Aorta (tissue), 5 donors: Measurements from ENCODE around the gene AUNIP. TPM values are rescaled to one million over a fixed set of nuclear protein-coding genes. Genes with fewer than 3 reads are reported as not detected.

ENCODE experiments used
- ATAC-seq: fragments of 200-7000 bp; cut with Tn5 transposase; one replicate; pipeline ENCODE4 v1.9.1; 2022; ENCODE audit warnings: moderate library complexity; ENCODE audit not compliant: low FRiP score
- DNase-seq, 2 donors: peaks; one replicate each; pipeline ENCODE4 v3.0.0-alpha.2; 2020
- H3K27ac ChIP-seq, 2 donors: one replicate each; pipeline ENCODE4 v1.5.1; 2013; ENCODE audit warnings: low read length in 2 of 2, mild to moderate bottlenecking in 2 of 2, moderate library complexity in 2 of 2, control low read depth in 1 of 2, inconsistent platforms in 1 of 2, low read depth in 1 of 2
- H3K27me3 ChIP-seq, 2 donors: one replicate each; pipeline ENCODE4 v1.6.1; 2013; ENCODE audit warnings: control low read depth in 1 of 2, low read length in 1 of 2, mild to moderate bottlenecking in 1 of 2, moderate library complexity in 1 of 2; ENCODE audit not compliant: insufficient read depth in 2 of 2, control insufficient read depth in 1 of 2
- H3K36me3 ChIP-seq, 2 donors: one replicate each; pipeline ENCODE4 v1.6.1; 2013; ENCODE audit warnings: control low read depth in 1 of 2, low read length in 1 of 2, mild to moderate bottlenecking in 1 of 2; ENCODE audit not compliant: insufficient read depth in 2 of 2, control insufficient read depth in 1 of 2
- H3K4me1 ChIP-seq, 2 donors: one replicate each; pipeline ENCODE4 v1.6.1; 2013; ENCODE audit warnings: low read length in 2 of 2, control low read depth in 1 of 2, mild to moderate bottlenecking in 1 of 2, moderate library complexity in 1 of 2; ENCODE audit not compliant: insufficient read depth in 2 of 2, control insufficient read depth in 1 of 2
- H3K4me3 ChIP-seq, 2 donors: one replicate each; pipeline ENCODE4 v1.5.1; 2013; ENCODE audit warnings: low read length in 2 of 2, control low read depth in 1 of 2, mild to moderate bottlenecking in 1 of 2
- H3K9me3 ChIP-seq: one replicate; pipeline ENCODE4 v1.6.1; 2013; ENCODE audit warnings: mild to moderate bottlenecking, low read length; ENCODE audit not compliant: control insufficient read depth
- WGBS, 2 donors: extraction: QIAGEN DNeasy Blood & Tissue Kit; methylation state at CpG; one replicate each; pipeline ENCODE4 v1.1.7; 2013; 5-methylcytosine and 5-hydroxymethylcytosine counted together
- intact Hi-C, 2 donors: fragments of 100-400 bp; cut with DNase I; formaldehyde crosslinking; loops; one replicate each; pipeline versions ENCODE4 v1.14.2 to v1.15.0; 2022
- polyA plus RNA-seq, 2 donors: library from polyadenylated mRNA; stranded (reverse); fragments of 200-250 nt; gene quantifications; one replicate each; pipeline ENCODE4 v1.2.3, GENCODE V29; 2013
- total RNA-seq, 2 donors: library from RNA; stranded (reverse); fragmentation: NEBNext Ultra II Directional; extraction: Animal tissue kit (Norgen Biotek cat#: 25700); gene quantifications; one replicate each; pipeline ENCODE4 v1.2.1, GENCODE V29; 2021
- donor health status: healthy with polysubstance abuse.
- donor health status: Bipolar disorder and iron deficiency.
- donor health status: DM: no; HTN: no; CAD: no.
- donor health status: DM: no; HTN: no; CAD: no.
- donor health status: DM: yes; HTN: yes; CAD: no.

Gene AUNIP
- total and polyA plus RNA-seq, 4 donors: not detected

DNA sequence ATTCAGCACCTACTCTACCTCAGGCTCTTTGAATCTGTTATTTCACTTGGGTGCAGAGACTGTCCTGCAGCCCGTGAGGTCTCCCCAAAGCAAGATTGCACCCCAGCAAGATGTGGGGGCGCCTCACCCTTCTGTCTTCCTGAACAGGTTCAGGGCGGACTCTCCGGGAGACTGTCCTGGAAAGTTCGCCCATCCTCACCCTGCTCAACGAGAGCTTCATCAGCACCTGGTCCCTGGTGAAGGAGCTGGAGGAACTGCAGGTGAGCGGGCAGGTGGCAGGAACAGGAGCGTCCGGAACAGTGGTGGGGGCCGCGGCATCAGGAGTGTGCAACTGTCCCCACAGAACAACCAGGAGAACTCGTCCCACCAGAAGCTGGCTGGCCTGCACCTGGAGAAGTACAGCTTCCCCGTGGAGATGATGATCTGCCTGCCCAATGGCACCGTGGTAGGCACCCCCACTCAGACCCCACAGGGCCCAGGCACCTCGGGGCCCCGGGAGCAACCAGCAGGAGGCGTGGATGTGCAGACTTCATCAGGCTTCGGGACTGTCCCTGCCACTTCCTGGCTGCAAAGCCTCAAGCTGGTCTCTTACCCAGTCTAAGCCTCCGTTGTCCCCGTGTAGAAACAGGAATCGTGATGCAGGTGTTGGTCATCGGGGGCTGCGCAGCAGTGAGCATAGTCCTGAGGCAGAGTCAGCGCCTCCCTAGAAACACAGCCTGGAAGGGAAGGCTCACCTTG lies 45.4 kb downstream of the AUNIP start:
- WGBS, 2 donors: 88 to 93% methylated on average over 24 of the region's 24 CpGs
- ATAC-seq (no peak), DNase-seq (no peak)
- no peaks in the 10 kb centered on the region for H3K9me3 ChIP-seq
- no peaks in the 10 kb centered on the region for H3K4me1 ChIP-seq
- intact Hi-C loops: loop anchor here in 1 of 2 donors (5.0 kb wide), 1 partner anchor 412 kb away; no protein-coding TSS in a partner anchor
- H3K27ac ChIP-seq: no peak overlapping the region
- H3K4me3 ChIP-seq: no peak overlapping the region
- no peaks in the 10 kb centered on the region for H3K27me3 ChIP-seq
- H3K36me3 ChIP-seq: peaks cover 0 to 4% of the 10 kb centered on the region in 2 donors

DNA sequence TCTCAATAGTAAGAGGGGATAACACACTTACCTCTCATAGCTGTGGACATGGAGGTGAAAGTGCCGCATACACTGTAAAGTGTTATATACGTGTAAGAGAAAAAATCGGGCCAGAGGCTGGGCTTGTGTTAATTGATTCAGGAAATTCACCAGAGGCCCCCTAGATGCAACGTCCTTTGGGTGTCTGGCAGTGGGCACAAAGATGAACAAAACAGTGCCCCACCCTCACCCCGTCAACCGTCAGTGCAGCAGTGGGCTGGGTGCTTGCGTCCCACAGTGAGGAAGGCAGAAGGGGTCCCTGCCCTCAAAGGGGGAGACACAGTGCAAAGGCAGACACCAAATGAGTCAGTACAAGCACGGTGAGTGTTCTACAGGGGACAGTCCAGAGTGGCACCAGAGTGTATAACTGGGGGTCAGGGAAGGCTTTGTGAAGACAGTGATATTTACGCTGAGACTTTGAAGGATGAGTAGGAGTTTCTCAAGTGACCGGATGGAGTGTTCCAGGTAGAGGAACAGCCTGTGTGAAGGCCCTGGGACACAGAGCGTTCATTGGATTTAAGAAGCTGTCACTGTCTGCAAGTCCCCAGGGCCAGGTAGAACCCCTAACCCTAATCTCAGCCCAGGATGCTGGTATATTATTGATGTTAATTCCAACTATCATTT lies 46.1 kb downstream of the AUNIP start:
- Histone ChIP-seq H3K4me3 (no peak overlapping the region), H3K4me1 (no peaks in the 10 kb centered on the region), H3K9me3 (no peaks in the 10 kb centered on the region), H3K27me3 (no peaks in the 10 kb centered on the region), H3K36me3 (peaks cover 0 to 4% of the 10 kb centered on the region in 2 donors), H3K27ac (no peak overlapping the region)
- DNase-seq (no peak), ATAC-seq (no peak)
- WGBS, 2 donors: 80 to 81% methylated on average over 11 of the region's 11 CpGs
- intact Hi-C loops: loop anchor here in 1 of 2 donors (5.0 kb wide), 1 partner anchor 411 kb away; no protein-coding TSS in a partner anchor

- 88 to 91% methylated on average over 13 of the region's 13 CpGs for WGBS, 2 donors
- Histone ChIP-seq H3K27me3 (no peaks in the 10 kb centered on the region), H3K27ac (no peak overlapping the region), H3K9me3 (no peaks in the 10 kb centered on the region), H3K4me1 (no peaks in the 10 kb centered on the region), H3K4me3 (no peak overlapping the region), H3K36me3 (peaks cover 0 to 4% of the 10 kb centered on the region in 2 donors)
- ATAC-seq: no peak
- DNase-seq: peak in 1 of 2 donors; percentile 50
- intact Hi-C loops: loop anchor here in 1 of 2 donors (5.0 kb wide), 1 partner anchor 409 kb away; no protein-coding TSS in a partner anchor
Measured at GRCh38 chr1:25811384-25812082, 47.7 kb downstream of the AUNIP start.

- Histone ChIP-seq H3K27ac (no peak overlapping the region), H3K36me3 (peaks cover 0 to 4% of the 10 kb centered on the region in 2 donors), H3K9me3 (no peaks in the 10 kb centered on the region), H3K4me3 (no peak overlapping the region), H3K4me1 (no peaks in the 10 kb centered on the region), H3K27me3 (no peaks in the 10 kb centered on the region)
- DNase-seq (peak; percentile 79 to 90), ATAC-seq (peak; percentile 66)
- intact Hi-C loops: loop anchor here in 1 of 2 donors (5.0 kb wide), 1 partner anchor 408 kb away; no protein-coding TSS in a partner anchor
- WGBS, 2 donors: 33 to 36% methylated on average over 21 of the region's 21 CpGs
Measured at GRCh38 chr1:25810341-25811299, 48.6 kb downstream of the AUNIP start.

- Histone ChIP-seq H3K9me3 (no peaks in the 10 kb centered on the region), H3K27ac (no peak overlapping the region), H3K4me3 (no peak overlapping the region), H3K27me3 (no peaks in the 10 kb centered on the region), H3K4me1 (no peaks in the 10 kb centered on the region), H3K36me3 (peaks cover 0 to 4% of the 10 kb centered on the region in 2 donors)
- intact Hi-C loops: loop anchor here (5.0 to 10.0 kb wide), 3 partner anchors 375 to 575 kb away; partner anchors contain the start of genes MACO1 (in 1 of the 2) and SYF2 (in 1 of the 2)
- DNase-seq: peak in 1 of 2 donors; percentile 75
- WGBS, 2 donors: 92 to 95% methylated on average over 7 of the region's 7 CpGs
- ATAC-seq: no peak
Measured at GRCh38 chr1:25809929-25810328, 49.3 kb downstream of the AUNIP start.

- ATAC-seq (no peak), DNase-seq (peak in 1 of 2 donors; percentile 78)
- no peaks in the 10 kb centered on the region for H3K9me3 ChIP-seq
- H3K36me3 ChIP-seq: peaks cover 0 to 4% of the 10 kb centered on the region in 2 donors
- no peak overlapping the region for H3K27ac ChIP-seq
- H3K27me3 ChIP-seq: no peaks in the 10 kb centered on the region
- no peaks in the 10 kb centered on the region for H3K4me1 ChIP-seq
- 86 to 91% methylated on average over 18 of the region's 18 CpGs for WGBS, 2 donors
- intact Hi-C loops: loop anchor here (10.0 kb wide), 2 partner anchors 375 to 575 kb away; partner anchors contain the start of genes MACO1 (in 1 of the 2) and SYF2 (in 1 of the 2)
- no peak overlapping the region for H3K4me3 ChIP-seq
Measured at GRCh38 chr1:25809283-25809926, 49.9 kb downstream of the AUNIP start.

- WGBS, 2 donors: 91% methylated on average over 34 of the region's 34 CpGs
- intact Hi-C loops: loop anchor here (10.0 kb wide), 2 partner anchors 374 to 574 kb away; partner anchors contain the start of genes MACO1 (in 1 of the 2) and SYF2 (in 1 of the 2)
- no peaks in the 10 kb centered on the region for H3K9me3 ChIP-seq
- H3K36me3 ChIP-seq: no peaks in the 10 kb centered on the region
- no peaks in the 10 kb centered on the region for H3K27me3 ChIP-seq
- no peak overlapping the region for H3K27ac ChIP-seq
- no peak overlapping the region for H3K4me3 ChIP-seq
- H3K4me1 ChIP-seq: no peaks in the 10 kb centered on the region
- ATAC-seq (no peak), DNase-seq (peak in 1 of 2 donors; percentile 73)
Measured at GRCh38 chr1:25808481-25809244, 50.6 kb downstream of the AUNIP start.
